Suprapubic skin (tissue), 3 donors: Measurements from ENCODE around the gene HIF1AN.

Experiments used
- POLR2A ChIP-seq, 2 donors: fragments of 450-650 bp; IDR thresholded peaks; one replicate each; pipeline ENCODE4 v1.6.1; 2017; ENCODE audit warnings: antibody characterized with exemption in 2 of 2, mild to moderate bottlenecking in 2 of 2, moderate library complexity in 2 of 2
- TF ChIP-seq, protein P1 (sequence below), 2 donors: fragments of 200-600 bp in 1 of 2; fragments of 450-650 bp in 1 of 2; sonication (generic) in 1 of 2; IDR thresholded peaks; one replicate each; pipeline ENCODE4 v1.5.1; 2016 to 2019; ENCODE audit warnings: antibody characterized with exemption in 2 of 2, mild to moderate bottlenecking in 1 of 2, moderate library complexity in 1 of 2

DNA sequence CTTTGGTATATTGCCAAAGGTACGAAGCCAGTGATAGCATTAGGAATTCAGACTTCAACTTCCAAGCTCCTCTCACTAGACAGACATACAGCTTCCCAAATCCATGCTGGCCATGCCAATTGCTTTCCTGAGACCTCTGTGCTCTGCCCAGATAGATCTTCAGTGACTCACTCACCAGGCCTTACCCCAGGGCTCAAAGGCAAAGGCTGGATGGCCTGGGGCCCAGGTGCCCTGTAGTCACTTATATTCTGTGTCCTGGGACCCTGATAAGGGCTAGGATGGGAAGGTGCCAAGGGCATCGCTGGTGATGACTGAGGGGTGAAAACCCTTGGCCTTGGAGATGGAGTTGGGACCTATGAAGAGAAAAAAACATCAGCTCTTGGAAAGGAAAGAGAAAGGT lies 45.2 kb upstream of the HIF1AN start:
- TF ChIP-seq, protein P1, sequence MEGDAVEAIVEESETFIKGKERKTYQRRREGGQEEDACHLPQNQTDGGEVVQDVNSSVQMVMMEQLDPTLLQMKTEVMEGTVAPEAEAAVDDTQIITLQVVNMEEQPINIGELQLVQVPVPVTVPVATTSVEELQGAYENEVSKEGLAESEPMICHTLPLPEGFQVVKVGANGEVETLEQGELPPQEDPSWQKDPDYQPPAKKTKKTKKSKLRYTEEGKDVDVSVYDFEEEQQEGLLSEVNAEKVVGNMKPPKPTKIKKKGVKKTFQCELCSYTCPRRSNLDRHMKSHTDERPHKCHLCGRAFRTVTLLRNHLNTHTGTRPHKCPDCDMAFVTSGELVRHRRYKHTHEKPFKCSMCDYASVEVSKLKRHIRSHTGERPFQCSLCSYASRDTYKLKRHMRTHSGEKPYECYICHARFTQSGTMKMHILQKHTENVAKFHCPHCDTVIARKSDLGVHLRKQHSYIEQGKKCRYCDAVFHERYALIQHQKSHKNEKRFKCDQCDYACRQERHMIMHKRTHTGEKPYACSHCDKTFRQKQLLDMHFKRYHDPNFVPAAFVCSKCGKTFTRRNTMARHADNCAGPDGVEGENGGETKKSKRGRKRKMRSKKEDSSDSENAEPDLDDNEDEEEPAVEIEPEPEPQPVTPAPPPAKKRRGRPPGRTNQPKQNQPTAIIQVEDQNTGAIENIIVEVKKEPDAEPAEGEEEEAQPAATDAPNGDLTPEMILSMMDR (IDR thresholded peaks at IDR 0.05) = no peak
- TF ChIP-seq POLR2A (IDR thresholded peaks at IDR 0.05) = no peak
